HEK293 (cell line): Measurements from ENCODE around the gene ADD1.
A peak's percentile ranks its signal among the peaks of the same experiment; 100 is the strongest.

ENCODE experiments used
- CTCF ChIA-PET: fragments of 350-600 bp; formaldehyde crosslinking; extraction: SDS; loops from one replicate; lab custom pipeline; 2021; ENCODE audit warnings: antibody characterized with exemption; lab: Yijun Ruan, JAX
- POLR2A ChIA-PET: fragments of 300-600 bp; formaldehyde crosslinking; extraction: SDS; loops from one replicate; lab custom pipeline; 2020; ENCODE audit warnings: antibody characterized with exemption, inconsistent platforms; lab: Yijun Ruan, JAX
- H3K27ac ChIP-seq: fragments of 200-500 bp; sonication (Bioruptor generic); 2 replicates; pipeline ENCODE4 v1.5.1; 2014; ENCODE audit warnings: low read depth, low read length, control low read depth, inconsistent platforms; ENCODE audit errors: extremely low read depth
- H3K36me3 ChIP-seq, 2 experiments: fragments of 200-500 bp in 1 of 2; sonication (Bioruptor generic) in 1 of 2; 1 replicate in 1 of 2; 2 replicates in 1 of 2; pipeline ENCODE4 v1.5.1; 2014 to 2017; ENCODE audit warnings: inconsistent platforms in 2 of 2, low read length in 2 of 2; ENCODE audit not compliant: control insufficient read depth in 2 of 2, insufficient read depth in 1 of 2
- H3K4me1 ChIP-seq: fragments of 200-500 bp; sonication (Bioruptor generic); 2 replicates; pipeline ENCODE4 v1.5.1; 2014; ENCODE audit warnings: mild to moderate bottlenecking, low read length, inconsistent platforms; ENCODE audit not compliant: control insufficient read depth, insufficient read depth
- H3K4me3 ChIP-seq: 2 replicates; pipeline ENCODE4 v1.5.1; 2011; ENCODE audit warnings: low read depth, mild to moderate bottlenecking, control low read depth, low read length, moderate library complexity
- H3K9me3 ChIP-seq: fragments of 200-500 bp; sonication (Bioruptor generic); 2 replicates; pipeline ENCODE4 v1.5.1; 2014; ENCODE audit warnings: low read depth, low read length, inconsistent platforms; ENCODE audit not compliant: control insufficient read depth, insufficient read depth
- ELK4 ChIP-seq: IDR thresholded peaks from 2 replicates; pipeline ENCODE4 v1.6.1; 2011; ENCODE audit warnings: mild to moderate bottlenecking, low read depth, low read length, borderline replicate concordance
- GLIS1 ChIP-seq: fragments of 450-650 bp; formaldehyde crosslinking; IDR thresholded peaks from 2 replicates; pipeline ENCODE4 v1.5.1; 2016; ENCODE audit warnings: missing biosample characterization, missing genetic modification characterization
- KLF17 ChIP-seq: fragments of 450-650 bp; formaldehyde crosslinking; IDR thresholded peaks from 2 replicates; pipeline ENCODE4 v1.5.1; 2016; ENCODE audit warnings: missing biosample characterization, missing genetic modification characterization
- KLF9 ChIP-seq: fragments of 450-650 bp; formaldehyde crosslinking; IDR thresholded peaks from 2 replicates; pipeline ENCODE4 v1.5.1; 2016; ENCODE audit warnings: missing biosample characterization, missing genetic modification characterization, low read depth
- SCRT2 ChIP-seq: fragments of 450-650 bp; formaldehyde crosslinking; IDR thresholded peaks from 2 replicates; pipeline ENCODE4 v1.5.1; 2016; ENCODE audit warnings: missing biosample characterization, missing genetic modification characterization
- ZBTB20 ChIP-seq: fragments of 450-650 bp; formaldehyde crosslinking; IDR thresholded peaks from 2 replicates; pipeline ENCODE4 v1.5.1; 2016; ENCODE audit warnings: missing biosample characterization, missing genetic modification characterization
- ZBTB6 ChIP-seq: fragments of 450-650 bp; formaldehyde crosslinking; IDR thresholded peaks from 2 replicates; pipeline ENCODE4 v1.5.1; 2017; ENCODE audit warnings: missing biosample characterization, missing genetic modification characterization
- ZNF138 ChIP-seq: fragments of 450-650 bp; formaldehyde crosslinking; IDR thresholded peaks from 2 replicates; pipeline ENCODE4 v1.5.1; 2016; ENCODE audit warnings: missing biosample characterization, missing genetic modification characterization, borderline replicate concordance
- ZNF174 ChIP-seq: fragments of 450-650 bp; formaldehyde crosslinking; IDR thresholded peaks from 2 replicates; pipeline ENCODE4 v1.5.0; 2017; ENCODE audit warnings: missing biosample characterization, mild to moderate bottlenecking, missing genetic modification characterization
- ZNF423 ChIP-seq: fragments of 450-650 bp; formaldehyde crosslinking; IDR thresholded peaks from 2 replicates; pipeline ENCODE4 v1.5.1; 2016; ENCODE audit warnings: missing biosample characterization, missing genetic modification characterization
- ZNF433 ChIP-seq: fragments of 450-650 bp; formaldehyde crosslinking; IDR thresholded peaks from 2 replicates; pipeline ENCODE4 v1.5.1; 2016; ENCODE audit warnings: missing biosample characterization, missing genetic modification characterization, low read depth
- ZNF529 ChIP-seq: fragments of 450-650 bp; formaldehyde crosslinking; IDR thresholded peaks from 2 replicates; pipeline ENCODE4 v1.5.1; 2017; ENCODE audit warnings: missing genetic modification characterization, missing biosample characterization; ENCODE audit not compliant: insufficient replicate concordance
- ZNF558 ChIP-seq: fragments of 450-650 bp; formaldehyde crosslinking; IDR thresholded peaks from 2 replicates; pipeline ENCODE4 v1.5.1; 2016; ENCODE audit warnings: missing biosample characterization, missing genetic modification characterization
- ZNF600 ChIP-seq: fragments of 450-650 bp; formaldehyde crosslinking; IDR thresholded peaks from 2 replicates; pipeline ENCODE4 v1.5.1; 2016; ENCODE audit warnings: missing biosample characterization, missing genetic modification characterization
- ZNF830 ChIP-seq: fragments of 450-650 bp; IDR thresholded peaks from 2 replicates; pipeline ENCODE4 v1.5.0; 2018; ENCODE audit warnings: missing biosample characterization, missing genetic modification characterization, low read depth, mild to moderate bottlenecking, moderate library complexity
- ZSCAN30 ChIP-seq: fragments of 450-650 bp; IDR thresholded peaks from 2 replicates; pipeline ENCODE4 v1.5.1; 2018; ENCODE audit warnings: missing biosample characterization, mild to moderate bottlenecking, missing genetic modification characterization, moderate library complexity
- ZXDB ChIP-seq: fragments of 450-650 bp; formaldehyde crosslinking; IDR thresholded peaks from 2 replicates; pipeline ENCODE4 v1.5.1; 2016; ENCODE audit warnings: missing biosample characterization, missing genetic modification characterization
- TF ChIP-seq, protein P1 (sequence below): fragments of 450-650 bp; formaldehyde crosslinking; IDR thresholded peaks from 2 replicates; pipeline ENCODE4 v1.5.1; 2016; ENCODE audit warnings: missing biosample characterization, missing genetic modification characterization, low read depth
- TF ChIP-seq, protein P2 (sequence below): fragments of 450-650 bp; formaldehyde crosslinking; IDR thresholded peaks from 2 replicates; pipeline ENCODE4 v1.5.1; 2016; ENCODE audit warnings: missing biosample characterization, missing genetic modification characterization

ADD1 gene

GRCh38 chr4:2927696-2928075 lies 84.0 kb downstream of the ADD1 start (continued):
- TF ChIP-seq KLF17 (tag by site-specific recombination) = no peak
- TF ChIP-seq, protein P1, sequence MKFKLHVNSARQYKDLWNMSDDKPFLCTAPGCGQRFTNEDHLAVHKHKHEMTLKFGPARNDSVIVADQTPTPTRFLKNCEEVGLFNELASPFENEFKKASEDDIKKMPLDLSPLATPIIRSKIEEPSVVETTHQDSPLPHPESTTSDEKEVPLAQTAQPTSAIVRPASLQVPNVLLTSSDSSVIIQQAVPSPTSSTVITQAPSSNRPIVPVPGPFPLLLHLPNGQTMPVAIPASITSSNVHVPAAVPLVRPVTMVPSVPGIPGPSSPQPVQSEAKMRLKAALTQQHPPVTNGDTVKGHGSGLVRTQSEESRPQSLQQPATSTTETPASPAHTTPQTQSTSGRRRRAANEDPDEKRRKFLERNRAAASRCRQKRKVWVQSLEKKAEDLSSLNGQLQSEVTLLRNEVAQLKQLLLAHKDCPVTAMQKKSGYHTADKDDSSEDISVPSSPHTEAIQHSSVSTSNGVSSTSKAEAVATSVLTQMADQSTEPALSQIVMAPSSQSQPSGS (tag by site-specific recombination) = no peak

DNA sequence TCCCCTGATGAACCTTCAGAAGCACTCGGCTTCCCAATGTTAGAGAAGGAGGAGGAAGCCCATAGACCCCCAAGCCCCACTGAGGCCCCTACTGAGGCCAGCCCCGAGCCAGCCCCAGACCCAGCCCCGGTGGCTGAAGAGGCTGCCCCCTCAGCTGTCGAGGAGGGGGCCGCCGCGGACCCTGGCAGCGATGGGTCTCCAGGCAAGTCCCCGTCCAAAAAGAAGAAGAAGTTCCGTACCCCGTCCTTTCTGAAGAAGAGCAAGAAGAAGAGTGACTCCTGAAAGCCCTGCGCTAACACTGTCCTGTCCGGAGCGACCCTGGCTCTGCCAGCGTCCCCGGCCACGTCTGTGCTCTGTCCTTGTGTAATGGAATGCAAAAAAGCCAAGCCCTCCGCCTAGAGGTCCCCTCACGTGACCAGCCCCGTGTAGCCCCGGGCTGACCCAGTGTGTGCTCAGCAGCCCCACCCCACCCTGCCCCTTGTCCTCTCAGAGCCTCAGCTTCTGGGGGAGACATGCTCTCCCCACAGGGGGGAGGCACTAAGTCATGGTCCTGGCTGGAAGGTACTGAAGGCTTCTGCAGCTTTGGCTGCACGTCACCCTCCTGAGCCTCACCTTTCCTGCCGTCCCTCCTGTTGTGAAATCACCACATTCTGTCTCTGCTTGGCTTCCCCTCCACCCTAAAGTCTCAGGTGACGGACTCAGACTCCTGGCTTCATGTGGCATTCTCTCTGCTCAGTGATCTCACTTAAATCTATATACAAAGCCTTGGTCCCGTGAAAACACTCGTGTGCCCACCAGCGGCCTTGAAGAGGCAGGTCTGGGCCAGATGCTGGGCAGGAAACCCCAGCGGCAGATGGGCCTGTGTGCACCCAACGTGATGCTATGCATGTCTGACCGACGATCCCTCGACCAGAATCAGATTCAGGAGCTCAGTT lies 84.9 kb downstream of the ADD1 start:
- CTCF ChIA-PET = no interaction called here
- Histone ChIP-seq H3K27ac (no peak overlapping the region), H3K36me3 (peaks cover 0 to 96% of the 10 kb centered on the region in 2 experiments; a peak in 1 of 3 replicates)

DNA sequence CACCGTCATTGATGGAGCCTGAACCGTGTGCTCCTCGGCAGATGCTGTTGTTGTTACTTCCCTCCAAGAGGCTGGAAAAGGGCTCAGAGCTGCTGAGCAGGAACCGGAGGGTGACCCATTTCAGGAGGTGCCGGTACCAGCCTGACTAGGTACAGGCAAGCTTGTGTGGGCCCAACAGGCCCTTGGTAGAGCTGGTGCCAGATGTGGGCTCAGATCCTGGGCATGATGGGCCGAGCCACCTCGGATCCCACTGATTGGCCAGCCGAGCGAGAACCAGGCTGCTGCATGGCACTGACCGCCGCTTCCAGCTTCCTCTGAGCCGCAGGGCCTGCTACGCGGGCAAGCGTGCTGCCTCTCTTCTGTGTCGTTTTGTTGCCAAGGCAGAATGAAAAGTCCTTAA lies 85.8 kb downstream of the ADD1 start:
- Histone ChIP-seq H3K4me1 (no peaks in the 10 kb centered on the region), H3K27ac (no peak overlapping the region), H3K9me3 (no peaks in the 10 kb centered on the region), H3K36me3 (peaks cover 0 to 86% of the 10 kb centered on the region in 2 experiments; a peak in 1 of 3 replicates), H3K4me3 (no peak overlapping the region)
- CTCF ChIA-PET = no interaction called here
- POLR2A ChIA-PET = no interaction called here
- no peak for TF ChIP-seq ZSCAN30
- TF ChIP-seq ZNF600 (tag by site-specific recombination) = peak; percentile 14; the same call in 1 of the 2 replicates

More for the DNA sequence above, 84.9 kb downstream of the ADD1 start:
- POLR2A ChIA-PET = no interaction called here
- TF ChIP-seq ZNF138 (tag by site-specific recombination) = no peak
- TF ChIP-seq, all 188 proteins: peak for 0
- Histone ChIP-seq H3K4me1 (no peaks in the 10 kb centered on the region), H3K4me3 (no peak overlapping the region), H3K9me3 (no peaks in the 10 kb centered on the region)

DNA sequence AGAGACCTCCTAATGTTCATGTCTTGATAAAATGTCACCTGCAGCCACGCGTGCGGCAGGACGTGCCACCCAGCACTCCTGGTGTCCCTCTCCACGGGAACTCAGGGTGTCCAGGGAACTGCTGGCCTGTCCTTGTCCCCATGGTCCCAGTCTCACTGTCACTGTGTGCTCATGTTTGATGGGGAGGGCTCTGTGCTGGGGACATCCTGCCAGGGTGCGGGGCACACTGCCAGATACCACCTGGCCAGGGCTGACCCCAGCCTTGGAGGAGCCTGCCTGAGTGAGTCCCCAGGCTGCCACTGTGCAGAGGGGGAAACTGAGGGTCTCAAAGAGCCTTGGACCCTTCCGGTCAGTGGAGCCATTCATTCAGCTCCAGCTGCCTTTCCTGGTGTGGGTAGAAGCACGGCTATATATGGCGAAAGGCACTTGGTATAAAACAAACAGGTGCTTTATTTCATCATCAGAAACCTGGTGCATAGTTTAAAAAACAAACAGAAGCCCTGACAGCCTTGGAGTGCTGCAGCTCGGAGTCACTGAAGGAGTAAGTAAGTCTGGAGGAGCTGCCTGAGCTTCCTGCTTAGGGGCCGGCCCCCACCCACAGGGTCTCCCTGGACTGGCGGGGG lies 86.6 kb downstream of the ADD1 start:
- Histone ChIP-seq H3K27ac (no peak overlapping the region), H3K36me3 (peaks cover 0 to 78% of the 10 kb centered on the region in 2 experiments; a peak in 1 of 3 replicates), H3K9me3 (no peaks in the 10 kb centered on the region), H3K4me3 (no peak overlapping the region), H3K4me1 (no peaks in the 10 kb centered on the region)
- ChIA-PET CTCF (interaction anchor here (0.5 to 0.6 kb wide), 2 partner anchors 20 to 161 kb away, joined by 3 to 4 read pairs; no protein-coding TSS in a partner anchor), POLR2A (no interaction called here)
- TF ChIP-seq GLIS1 (peak; percentile 27; the same call in 1 of the 2 replicates), KLF9 (tag by site-specific recombination) (no peak), ZNF529 (tag by site-specific recombination) (no peak), ZXDB (tag by site-specific recombination) (no peak), ZNF558 (tag by site-specific recombination) (no peak), ZBTB20 (no peak), SCRT2 (tag by site-specific recombination) (peak; percentile 71), ELK4 (no peak), ZNF830 (tag by site-specific recombination) (no peak), ZNF433 (tag by site-specific recombination) (no peak), ZNF174 (tag by site-specific recombination) (no peak), ZNF423 (no peak), ZBTB6 (tag by site-specific recombination) (no peak)
- TF ChIP-seq, protein P1 (tag by site-specific recombination) = no peak
- TF ChIP-seq, protein P2, sequence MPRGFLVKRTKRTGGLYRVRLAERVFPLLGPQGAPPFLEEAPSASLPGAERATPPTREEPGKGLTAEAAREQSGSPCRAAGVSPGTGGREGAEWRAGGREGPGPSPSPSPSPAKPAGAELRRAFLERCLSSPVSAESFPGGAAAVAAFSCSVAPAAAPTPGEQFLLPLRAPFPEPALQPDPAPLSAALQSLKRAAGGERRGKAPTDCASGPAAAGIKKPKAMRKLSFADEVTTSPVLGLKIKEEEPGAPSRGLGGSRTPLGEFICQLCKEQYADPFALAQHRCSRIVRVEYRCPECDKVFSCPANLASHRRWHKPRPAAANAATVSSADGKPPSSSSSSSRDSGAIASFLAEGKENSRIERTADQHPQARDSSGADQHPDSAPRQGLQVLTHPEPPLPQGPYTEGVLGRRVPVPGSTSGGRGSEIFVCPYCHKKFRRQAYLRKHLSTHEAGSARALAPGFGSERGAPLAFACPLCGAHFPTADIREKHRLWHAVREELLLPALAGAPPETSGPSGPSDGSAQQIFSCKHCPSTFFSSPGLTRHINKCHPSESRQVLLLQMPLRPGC = no peak
